HG03066 (cell line): Measurements from ENCODE around the gene BCAS2.

ENCODE experiments used
- ATAC-seq: cut with Tn5 transposase; IDR thresholded peaks from one replicate; pipeline ENCODE4 v1.9.1; 2021; ENCODE audit warnings: low read depth; ENCODE audit not compliant: unreplicated experiment

BCAS2 gene

DNA sequence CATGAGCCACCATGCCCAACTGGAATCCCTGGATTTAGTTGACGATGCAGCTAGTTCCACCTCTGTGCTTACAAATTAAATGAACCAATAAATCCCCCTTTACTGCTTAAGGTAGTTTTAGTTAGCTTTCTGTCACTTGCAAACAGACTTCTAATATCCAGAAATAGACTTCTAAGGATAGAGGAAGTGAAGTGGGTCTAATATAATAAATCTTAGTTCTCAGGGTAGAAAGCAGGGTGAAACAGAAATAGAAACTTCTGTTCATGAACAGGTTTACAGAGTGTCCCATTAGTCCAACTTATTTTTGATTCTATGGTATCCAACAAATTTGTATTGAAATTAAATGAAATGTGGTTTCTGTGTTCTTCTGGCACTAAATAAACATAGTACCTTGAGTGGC, 20.1 kb downstream of the BCAS2 start:
- no peak for ATAC-seq

DNA sequence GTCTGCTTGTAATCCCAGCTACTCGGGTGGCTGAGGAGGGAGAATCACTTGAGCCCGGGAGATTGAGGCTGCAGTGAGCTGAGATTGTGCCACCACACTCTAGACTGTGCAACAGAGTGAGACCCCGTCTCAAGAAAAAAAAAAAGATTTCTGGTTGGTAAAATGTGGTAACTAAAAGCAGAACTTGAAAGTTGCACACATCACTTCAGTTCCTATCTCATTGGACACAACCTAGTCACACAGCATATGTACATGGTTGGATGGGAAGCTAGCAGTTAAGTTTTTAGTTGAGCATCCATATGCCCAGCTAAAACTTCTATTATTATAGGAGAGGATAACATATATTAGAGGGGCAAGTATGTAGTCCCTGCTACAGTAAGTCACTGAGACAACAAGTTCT, 22.1 kb downstream of the BCAS2 start:
- peak; percentile 57 for ATAC-seq

DNA sequence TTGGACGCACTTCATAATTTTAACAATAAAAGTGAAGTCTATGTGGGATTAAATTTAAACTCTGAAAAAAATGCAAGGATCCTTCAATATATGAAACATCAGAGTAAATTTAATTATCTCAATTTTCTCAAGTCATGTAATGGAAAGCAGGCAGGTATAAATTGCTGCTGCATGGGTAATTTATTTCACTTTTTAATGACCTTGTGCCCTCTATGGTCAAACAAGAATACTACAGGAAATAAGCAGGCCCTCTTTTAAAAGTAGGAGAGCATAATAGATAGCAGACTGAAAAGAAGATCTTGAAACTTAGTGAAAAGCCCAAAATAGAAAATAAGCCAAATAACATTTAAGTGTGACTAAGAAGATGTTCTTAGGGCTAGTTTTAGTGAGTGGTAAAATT, 22.9 kb downstream of the BCAS2 start:
- no peak for ATAC-seq

DNA sequence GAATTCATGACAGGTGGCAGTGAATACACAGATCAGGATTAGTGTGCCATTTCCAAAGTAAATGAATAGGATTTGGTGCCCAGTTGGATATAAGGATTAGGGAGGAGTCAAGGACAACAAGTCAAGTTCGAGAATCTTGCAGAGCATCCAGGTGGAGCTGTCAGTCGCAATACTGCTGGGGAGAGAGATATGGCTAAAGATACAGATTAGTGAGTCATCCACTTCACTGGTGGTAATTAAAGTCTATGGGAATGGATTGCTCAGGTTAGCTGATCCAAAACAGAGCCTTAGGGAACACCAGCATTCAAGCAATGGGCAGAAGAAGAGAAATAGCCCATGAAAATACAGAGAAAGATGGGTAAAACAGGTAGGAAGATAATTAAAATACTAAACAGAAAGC, 26.8 kb downstream of the BCAS2 start:
- ATAC-seq: no peak

DNA sequence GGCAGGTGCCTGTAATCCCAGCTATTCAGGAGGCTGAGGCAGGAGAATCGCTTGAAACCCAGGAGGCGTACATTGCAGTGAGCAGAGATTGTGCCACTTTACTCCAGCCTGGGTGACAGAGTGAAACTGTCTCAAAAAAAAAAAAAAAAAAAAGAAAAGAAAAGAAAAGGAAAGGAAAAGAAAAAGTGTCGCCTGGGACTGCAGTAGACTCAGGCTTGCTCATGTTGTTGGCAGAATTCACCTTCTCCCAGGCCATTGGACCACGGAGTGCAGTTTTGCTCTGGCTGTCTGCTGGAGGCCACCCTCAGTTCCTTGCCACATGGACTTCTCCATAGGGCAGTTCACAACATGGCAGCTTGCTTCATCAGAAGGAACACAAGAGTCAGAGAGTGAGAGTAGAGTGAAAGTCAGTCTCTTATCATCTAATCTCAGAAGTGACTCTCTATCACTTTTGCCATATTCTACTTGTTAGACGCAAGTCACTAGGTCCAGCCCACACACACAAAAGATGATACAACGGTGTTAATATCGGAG, 29.2 kb downstream of the BCAS2 start:
- no peak for ATAC-seq

DNA sequence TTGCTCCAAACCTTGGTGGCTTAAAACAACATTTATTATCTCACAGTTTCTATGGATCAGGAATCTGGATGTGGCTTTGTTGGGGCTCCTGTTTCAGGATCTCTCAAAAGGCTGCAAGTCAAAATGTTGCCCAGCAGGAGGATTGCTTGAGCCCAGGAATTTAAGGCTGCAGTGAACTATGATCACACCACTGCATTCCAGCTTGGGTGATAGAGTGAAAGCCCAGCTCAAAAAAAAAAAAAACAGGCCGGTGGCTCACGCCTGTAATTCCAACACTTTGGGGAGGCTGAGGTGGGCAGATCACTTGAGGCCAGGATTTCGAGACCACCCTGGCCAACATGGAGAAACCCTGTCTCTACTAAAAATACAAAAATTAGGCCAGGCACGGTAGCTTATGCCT, 30.0 kb downstream of the BCAS2 start:
- no peak for ATAC-seq

DNA sequence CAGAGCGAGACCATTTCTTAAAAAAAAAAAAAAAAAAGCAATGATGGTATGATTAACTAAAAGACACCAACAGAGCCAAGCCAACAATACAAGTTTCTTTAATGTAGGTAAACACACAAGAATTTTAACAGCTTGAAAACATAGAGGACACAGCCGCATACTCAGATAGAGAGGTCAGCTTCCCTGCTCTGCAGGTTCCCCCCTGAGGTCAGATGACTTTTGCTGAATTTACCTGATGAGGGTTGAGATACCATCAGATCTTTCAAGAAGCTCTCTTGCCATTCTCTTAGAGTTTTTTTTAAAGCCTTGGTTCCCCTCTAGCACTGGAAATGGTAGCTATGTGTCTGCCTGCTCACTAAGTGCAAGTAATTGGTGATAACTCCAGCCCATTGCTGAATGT, 31.1 kb downstream of the BCAS2 start:
- no peak for ATAC-seq

DNA sequence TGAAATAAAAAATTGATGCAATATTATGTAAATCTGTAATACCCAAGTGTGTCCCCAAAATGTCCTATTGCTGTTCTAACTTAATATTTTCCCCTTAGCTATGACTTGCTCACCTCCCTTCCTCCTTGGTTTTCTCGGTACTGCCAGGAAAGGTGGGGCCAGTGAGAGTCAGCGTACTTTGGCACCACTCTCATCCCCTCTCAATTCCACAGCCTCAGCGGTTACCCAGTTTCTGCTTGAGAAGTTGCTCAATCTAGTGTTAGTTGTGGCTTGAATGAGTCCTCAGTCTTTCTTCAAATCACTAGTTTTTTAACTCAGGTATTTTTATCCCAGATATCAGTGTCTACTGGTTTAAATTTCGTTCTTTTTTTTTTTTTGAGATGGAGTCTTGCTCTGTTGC, 32.3 kb downstream of the BCAS2 start:
- ATAC-seq: no peak

DNA sequence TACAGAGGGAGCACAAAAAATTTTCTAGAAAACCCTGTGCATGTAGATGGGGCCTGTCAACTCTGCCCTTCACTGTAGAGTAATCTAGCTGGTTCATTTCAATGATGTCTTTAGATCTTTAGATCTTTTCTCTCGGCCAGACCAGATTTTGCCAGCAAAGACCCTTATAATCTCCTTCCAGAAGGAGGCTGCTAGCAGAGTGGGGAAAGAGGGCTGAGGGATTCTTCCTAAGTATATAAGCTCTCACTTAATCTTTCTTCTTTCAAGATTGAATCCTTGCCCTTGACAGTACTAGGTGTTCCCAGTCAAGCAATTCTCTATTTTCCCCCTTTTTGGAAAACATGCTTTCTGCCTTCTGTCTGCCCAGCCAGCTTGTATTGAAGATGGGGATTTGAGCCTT, 34.3 kb downstream of the BCAS2 start:
- ATAC-seq: no peak

DNA sequence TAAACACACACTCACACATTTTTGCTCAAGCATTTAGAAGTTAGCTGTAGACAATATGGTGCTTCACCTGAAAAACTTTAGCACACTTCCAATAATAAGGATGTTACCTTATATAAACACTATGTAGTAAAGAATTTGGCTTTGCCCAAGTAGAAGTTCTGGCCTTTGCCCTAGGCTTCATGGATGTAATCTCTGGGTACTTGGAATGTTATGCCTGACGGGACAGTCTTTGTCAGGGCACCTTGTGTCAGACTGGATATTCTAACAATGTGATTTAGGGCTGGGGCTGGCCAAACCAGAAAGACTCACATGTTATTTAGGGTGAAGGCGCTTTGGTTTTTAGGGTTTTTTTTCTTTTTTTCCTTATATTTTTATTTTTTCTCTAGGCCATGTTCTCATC, 35.6 kb downstream of the BCAS2 start:
- ATAC-seq: no peak

DNA sequence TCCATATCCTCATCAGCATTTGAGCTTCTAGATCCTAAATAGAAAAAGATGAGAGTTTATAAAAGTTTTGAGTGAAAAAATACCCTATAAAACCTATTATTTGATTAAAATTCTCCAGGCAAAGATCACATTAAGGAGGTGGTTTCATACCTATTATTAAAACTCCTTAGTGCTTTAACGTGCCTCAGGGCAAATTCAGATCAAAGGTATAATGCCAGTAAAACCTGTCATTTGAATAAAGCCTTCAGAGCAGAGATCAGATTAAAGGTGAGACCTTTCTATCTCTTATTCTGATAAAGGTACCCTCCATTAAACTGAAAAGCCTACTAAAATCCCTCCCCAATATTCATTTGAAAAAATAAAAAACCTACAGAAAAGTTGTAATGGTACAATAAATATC, 36.1 kb downstream of the BCAS2 start:
- ATAC-seq: no peak

DNA sequence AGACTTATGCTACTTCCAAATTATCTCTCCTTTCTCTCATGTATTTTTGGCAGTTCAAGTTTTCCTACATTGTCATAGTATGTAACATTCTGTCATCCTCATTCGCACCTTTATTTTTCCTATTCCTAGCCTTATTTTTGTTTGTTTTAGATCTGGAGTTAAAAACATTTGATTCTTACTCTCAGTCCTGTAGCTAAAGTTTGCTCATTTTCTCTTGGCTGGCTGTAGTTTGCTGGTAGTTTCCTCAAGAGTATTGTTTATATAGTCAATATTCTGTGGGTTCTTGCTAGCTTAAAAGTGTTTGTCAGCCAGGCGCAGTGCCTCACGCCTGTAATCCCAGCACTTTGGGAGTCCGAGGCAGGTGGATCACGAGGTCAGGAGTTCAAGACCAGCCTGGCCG, 40.6 kb downstream of the BCAS2 start:
- no peak for ATAC-seq

DNA sequence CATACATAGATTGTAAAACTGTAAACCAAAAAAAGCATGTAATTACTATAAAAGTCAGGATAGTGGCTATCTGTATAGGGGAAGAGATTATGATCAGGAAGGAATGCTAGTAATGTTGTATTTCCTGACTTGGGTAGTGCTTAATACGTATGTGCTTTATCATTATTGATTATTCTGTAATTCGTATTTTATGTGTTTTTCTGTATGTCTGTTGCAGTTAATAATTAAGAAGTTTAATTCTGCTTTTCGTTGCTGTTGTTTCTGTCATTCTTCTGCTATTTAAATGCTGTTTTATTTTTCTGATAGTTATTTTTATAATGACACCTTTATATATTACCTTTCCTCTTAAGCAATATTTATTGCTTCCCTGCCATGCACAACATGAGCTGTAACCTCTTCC, 41.1 kb downstream of the BCAS2 start:
- no peak for ATAC-seq

DNA sequence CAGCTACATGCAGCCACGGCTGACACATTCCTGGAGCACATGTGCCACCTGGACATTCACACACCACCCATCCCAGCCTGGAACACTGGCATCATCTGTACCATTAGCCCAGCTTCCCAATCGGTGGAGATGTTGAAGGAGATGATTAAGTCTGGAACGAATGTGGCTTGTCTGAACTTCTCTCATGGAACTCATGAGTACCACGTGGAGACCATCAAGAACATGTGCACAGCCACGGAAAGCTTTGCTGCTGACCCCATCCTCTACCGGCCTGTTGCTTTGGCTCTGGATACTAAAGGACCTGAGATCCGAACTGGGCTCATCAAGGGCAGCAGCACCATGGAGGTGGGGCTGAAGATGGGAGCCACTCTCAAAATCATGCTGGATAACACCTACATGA, 45.4 kb downstream of the BCAS2 start:
- ATAC-seq: no peak

DNA sequence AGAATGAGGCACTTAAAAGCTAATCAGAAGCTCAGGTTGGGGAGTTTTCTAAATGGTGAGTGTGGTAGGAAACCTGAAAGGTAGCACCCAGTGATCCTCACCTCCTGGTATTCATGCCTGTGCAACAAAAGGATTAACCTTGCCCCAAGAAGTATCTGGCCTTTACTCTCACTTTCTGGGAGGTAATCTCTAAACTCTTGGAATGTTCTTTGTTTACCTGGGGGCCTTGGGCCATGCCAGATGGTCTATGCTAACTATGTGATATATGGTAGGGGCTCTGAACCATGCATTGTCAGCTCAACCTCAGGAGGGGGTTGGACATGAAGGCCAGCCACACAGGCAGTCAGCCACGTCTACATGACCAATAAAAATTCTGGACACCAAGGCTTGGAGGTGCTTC, 46.0 kb downstream of the BCAS2 start:
- ATAC-seq: no peak

DNA sequence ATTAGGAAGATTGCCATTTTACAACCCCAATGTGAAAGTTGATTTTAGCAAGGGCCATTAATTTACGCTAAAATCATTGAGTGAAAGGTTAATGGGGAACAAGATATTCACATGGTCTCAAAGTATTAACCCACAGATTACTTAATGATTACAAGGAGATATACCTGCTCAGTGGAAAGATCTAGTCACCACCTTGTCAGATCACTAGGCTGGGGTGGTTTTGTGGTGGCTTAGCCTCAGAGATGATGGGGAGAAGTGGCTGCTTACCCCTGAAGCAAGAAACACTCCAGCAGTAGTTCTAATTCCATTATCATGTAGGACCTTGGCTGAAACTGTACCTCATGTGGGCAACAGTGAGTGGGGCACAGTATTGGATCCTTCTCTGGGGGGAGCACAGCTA, 50.3 kb downstream of the BCAS2 start:
- ATAC-seq: no peak

DNA sequence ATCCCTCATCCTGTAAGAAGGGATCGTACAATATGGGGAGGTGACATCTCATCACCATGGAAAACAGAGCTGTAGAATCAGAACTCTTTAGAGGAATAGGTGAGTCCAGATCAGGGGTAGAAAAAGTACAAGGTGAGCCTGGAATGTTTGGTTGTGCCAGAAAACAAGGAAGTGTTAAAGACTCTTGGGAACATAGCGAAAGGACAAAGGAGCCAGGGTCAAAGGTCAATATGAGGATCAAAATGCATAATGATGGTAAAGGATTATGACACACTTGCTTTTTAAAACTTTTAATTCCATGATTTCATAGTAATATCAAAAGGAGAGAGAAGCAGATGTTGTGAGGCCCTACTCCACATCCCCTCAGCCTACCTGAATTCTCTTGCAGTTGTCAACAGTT, 51.2 kb downstream of the BCAS2 start:
- ATAC-seq: no peak

DNA sequence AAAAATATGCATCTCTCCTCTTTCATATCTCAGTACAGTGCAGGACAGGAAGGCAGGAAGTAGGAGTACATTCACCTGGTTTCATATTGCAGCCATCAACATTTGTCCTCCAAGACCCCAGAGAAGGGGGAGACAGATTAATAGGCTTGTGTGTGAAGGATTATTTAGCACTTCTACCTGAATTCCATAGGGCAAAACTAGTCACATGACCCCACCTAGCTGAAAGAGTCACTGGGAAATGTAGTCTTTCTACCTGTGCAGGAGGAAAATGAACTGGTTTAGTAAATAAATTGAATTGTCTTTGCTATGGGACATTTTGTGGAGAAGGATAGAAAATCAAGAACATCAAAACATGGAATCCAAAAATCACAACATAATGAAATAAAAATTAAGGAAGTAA, 56.5 kb downstream of the BCAS2 start:
- ATAC-seq: no peak

DNA sequence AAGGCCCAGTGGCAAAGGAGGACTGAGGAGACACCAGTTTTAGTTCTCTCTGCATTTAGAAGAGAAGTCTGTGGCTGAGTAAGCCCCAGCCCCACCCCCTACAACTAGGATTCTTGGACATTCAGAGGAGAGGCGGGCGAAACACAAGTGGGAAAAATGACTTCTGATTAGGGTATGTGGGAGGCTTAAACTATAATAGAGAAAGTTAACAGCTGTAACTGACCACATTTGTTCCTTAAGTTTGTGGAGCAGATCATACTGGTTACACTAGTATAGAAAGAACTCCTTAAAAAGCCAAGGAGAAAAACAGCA, 59.2 kb downstream of the BCAS2 start:
- ATAC-seq: no peak

DNA sequence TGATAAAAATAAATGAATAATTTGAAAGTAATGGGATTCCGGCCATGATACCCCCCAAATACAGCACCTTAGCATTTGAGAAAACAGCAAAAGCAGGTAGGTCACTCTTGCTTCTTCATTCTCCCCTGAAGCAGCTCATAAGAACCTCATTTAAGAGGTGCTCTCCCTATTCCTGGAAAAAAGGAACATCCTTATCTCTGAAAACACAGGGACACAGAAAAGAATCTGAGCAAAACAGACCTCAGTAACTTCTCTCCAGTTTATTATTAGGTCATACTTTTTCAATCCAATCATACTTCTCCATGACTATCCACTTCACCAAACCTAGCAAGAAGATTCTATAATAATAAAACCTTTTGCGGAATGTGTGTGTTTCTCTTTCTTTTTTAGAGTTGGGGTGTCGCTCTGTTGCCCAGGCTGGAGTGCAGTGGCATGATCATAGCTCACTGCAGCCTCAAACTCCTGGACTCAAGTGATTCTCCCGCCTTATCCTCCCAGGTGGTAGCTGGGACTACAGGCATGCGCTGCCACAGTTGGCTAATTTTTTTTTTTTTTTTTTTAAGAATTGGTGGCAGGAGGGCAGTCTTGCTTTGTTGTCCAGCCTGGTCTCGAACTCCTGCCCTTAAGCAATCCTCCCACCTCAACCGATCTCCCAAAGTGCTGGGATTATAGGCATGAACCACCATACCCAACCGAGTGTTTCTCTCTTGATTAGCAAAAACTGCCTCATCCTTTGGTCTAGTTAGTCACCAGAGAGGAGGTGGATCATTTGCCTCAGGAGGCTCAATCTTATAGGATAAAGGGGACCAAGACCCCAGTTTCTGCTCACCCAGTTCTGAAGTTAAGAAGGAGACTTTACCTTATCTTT, 59.8 kb downstream of the BCAS2 start:
- ATAC-seq: no peak
